ENCODE results near the gene WWC1.

Gene WWC1

GRCh38 chr5:168298949-168299348 lies 7.5 kb downstream of the WWC1 start:
- TF ChIP-seq, protein P1, sequence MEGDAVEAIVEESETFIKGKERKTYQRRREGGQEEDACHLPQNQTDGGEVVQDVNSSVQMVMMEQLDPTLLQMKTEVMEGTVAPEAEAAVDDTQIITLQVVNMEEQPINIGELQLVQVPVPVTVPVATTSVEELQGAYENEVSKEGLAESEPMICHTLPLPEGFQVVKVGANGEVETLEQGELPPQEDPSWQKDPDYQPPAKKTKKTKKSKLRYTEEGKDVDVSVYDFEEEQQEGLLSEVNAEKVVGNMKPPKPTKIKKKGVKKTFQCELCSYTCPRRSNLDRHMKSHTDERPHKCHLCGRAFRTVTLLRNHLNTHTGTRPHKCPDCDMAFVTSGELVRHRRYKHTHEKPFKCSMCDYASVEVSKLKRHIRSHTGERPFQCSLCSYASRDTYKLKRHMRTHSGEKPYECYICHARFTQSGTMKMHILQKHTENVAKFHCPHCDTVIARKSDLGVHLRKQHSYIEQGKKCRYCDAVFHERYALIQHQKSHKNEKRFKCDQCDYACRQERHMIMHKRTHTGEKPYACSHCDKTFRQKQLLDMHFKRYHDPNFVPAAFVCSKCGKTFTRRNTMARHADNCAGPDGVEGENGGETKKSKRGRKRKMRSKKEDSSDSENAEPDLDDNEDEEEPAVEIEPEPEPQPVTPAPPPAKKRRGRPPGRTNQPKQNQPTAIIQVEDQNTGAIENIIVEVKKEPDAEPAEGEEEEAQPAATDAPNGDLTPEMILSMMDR (IDR thresholded peaks at IDR 0.05) = no peak

DNA sequence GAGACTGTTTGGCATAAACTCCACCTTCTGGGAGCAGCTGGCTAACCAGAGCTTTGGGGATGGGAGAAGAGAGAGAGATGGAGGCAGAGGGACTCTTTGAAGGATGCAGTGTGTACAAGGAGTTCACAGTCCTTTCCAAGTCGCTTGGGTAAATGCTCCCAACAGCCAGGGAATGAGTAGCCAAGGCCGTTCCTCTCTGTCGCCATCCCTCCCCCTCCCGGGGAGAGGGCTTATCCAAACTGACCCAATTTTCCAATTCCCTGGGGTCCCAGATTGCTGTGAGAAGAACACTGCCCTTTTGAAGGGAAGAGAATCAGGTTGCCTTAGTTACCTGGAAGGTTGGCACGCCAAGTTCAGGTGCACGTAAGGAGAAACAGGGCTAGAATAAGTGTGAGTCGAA lies 7.9 kb downstream of the WWC1 start:
- TF ChIP-seq, protein P1 (IDR thresholded peaks at IDR 0.05) = no peak

- TF ChIP-seq, protein P1 (IDR thresholded peaks at IDR 0.05) = no peak
Measured at GRCh38 chr5:168300326-168301182, 9.1 kb downstream of the WWC1 start.

- TF ChIP-seq, protein P1 (IDR thresholded peaks at IDR 0.05) = no peak
Measured at GRCh38 chr5:168301593-168302390, 10.3 kb downstream of the WWC1 start.

- TF ChIP-seq, protein P1 (IDR thresholded peaks at IDR 0.05) = no peak
Measured at GRCh38 chr5:168302785-168303184, 11.3 kb downstream of the WWC1 start.

GRCh38 chr5:168303393-168304025 lies 12.1 kb downstream of the WWC1 start:
- TF ChIP-seq, protein P1 (IDR thresholded peaks at IDR 0.05) = no peak

DNA sequence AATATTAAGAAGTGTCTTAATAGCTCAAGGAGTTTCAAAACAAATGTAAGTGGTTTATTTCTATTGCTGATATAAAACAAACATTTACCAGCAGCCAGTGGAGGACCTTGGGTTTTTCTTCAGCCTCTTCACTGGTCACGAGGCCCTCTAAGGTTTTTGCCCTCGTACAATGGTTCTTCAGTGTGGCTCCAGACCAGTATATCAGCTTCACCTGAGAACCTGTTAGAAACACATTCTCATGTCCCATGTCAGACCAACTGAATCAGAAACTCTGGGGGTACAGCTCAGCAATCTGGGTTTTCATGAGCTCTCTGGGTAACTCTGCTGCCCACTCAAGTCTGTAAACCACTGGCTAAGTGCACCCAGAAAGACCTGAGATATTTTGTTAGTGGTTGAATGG lies 12.9 kb downstream of the WWC1 start:
- TF ChIP-seq, protein P1 (IDR thresholded peaks at IDR 0.05) = no peak

Data from LNCAP (cell line).